Effector CD8-positive, alpha-beta T cell (primary cell): ENCODE results near the gene NELL1.

Source experiments
- DNase-seq: peaks from one replicate; lab custom pipeline; 2025; lab: John Stamatoyannopoulos, UW

Gene NELL1

GRCh38 chr11:21564095-21564494, 894.7 kb downstream of the NELL1 start:
- no peak for DNase-seq

- DNase-seq: no peak
These were observed 895.7 kb downstream of the NELL1 start for GRCh38 chr11:21564833-21565682.

GRCh38 chr11:21566521-21567117, 897.2 kb downstream of the NELL1 start:
- no peak for DNase-seq

GRCh38 chr11:21567645-21568290, 898.4 kb downstream of the NELL1 start:
- DNase-seq: no peak

DNA sequence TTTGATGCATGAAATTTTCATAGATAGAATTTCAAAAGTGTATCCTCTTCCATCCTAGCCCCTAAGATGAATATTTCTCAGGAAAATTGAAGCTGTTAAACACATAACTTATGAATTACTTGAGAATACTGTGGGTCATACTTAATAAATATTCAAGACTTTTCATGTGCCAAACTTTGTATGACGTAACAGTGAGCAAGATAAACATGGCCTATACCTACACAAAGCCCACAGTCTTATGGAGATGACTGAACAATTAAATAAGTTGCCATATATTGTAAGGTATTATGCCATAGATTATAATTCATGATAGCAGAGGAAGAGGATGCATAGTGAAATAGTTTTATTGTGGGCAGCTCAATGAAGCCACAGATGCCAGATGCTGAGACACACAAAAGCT, 902.8 kb downstream of the NELL1 start:
- DNase-seq: no peak

DNA sequence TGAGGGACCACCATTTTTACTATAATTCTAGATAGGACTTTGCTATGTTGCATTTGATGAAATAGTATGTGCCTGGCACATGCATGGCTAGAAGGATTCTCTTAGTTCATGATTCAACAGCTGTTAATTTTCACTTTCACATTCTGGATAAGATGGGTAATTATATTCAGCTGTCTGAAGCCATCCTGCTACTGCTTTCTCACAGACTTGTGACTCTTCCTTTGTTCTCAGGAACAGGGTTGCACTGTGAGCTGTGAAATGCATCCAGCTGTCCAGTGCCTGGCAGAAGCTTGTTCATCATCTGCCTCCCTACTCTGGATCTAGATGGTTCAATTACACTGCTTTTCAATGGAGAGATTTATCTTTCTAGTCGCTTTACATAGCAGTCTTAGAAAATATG, 913.4 kb downstream of the NELL1 start:
- DNase-seq: no peak

DNA sequence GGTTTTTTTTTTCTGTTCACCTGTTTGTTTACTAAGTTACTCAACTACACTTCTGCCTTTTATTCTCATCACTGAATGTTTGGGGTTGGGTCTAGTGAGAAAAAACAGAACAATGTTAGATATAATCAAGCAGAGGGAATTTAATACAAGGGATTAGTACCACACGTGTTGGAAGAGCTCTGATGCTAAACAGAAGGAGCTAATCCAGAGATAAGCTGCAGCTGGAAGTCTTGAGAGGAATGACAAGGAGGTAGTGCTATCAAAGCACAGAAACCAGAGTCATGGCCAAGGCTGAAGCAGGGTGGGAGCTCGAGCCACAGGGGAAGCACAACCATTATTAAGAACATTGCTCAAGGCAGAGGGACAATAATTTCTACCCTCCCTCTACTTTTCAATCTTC, 919.4 kb downstream of the NELL1 start:
- DNase-seq: no peak

DNA sequence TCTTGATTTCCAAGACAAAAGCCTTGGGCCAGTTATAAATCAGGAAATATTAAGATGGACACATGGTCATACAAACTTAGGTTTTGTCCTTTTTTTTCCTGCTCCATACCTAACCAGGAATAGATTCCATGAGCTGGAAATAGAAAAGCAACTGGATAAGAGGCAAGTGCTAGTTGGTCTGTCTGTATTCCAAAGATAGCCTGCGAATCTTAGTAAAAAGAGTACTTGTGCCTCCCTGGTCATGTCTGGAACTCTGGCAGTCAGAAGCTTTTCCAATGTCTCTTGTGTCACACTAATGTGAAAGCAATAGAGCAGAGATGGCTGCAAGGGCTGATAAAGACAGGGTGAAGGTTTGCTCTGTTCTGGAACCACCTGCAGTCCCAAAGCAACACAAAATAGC, 933.3 kb downstream of the NELL1 start:
- no peak for DNase-seq

DNA sequence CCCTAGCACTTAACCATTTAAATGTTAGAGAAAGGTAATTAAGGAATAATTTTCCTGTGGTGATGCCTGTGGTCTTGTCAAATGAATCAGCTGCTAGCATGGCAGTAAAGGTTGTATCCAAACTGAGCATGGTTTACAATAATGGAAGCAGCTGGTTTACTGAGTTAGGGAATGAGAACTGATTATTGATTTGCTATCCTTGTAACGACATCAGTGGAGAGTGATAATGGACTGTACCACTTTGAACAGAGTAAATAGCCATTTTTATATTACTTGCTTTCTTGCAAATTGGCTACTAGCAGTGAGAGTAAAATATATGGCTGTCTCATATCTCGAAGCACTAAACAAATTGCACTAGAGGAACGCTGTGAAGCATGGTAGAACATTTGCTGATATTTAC, 934.5 kb downstream of the NELL1 start:
- no peak for DNase-seq

GRCh38 chr11:21604564-21604963, 935.2 kb downstream of the NELL1 start:
- no peak for DNase-seq

GRCh38 chr11:21612326-21612725, 942.9 kb downstream of the NELL1 start:
- DNase-seq: no peak

GRCh38 chr11:21614961-21615360, 945.6 kb downstream of the NELL1 start:
- no peak for DNase-seq

- no peak for DNase-seq
These were observed 946.6 kb downstream of the NELL1 start for GRCh38 chr11:21615955-21616371.

GRCh38 chr11:21622566-21622965, 953.2 kb downstream of the NELL1 start:
- no peak for DNase-seq

- no peak for DNase-seq
These were observed 953.6 kb downstream of the NELL1 start for GRCh38 chr11:21622995-21623394.
